BJ (cell line): ENCODE results near the gene OXLD1. TPM values are rescaled to one million over a fixed set of nuclear protein-coding genes. Genes with fewer than 3 reads are reported as not detected.

Experiments used
- CTCF ChIA-PET: fragments of 350-600 bp; formaldehyde crosslinking; extraction: SDS; loops from one replicate; lab custom pipeline; 2021; ENCODE audit warnings: antibody characterized with exemption, inconsistent platforms; lab: Yijun Ruan, JAX
- POLR2A ChIA-PET: fragments of 300-600 bp; sonication (Branson Sonifier 250); formaldehyde crosslinking; extraction: SDS; loops from one replicate; lab custom pipeline; 2021; ENCODE audit warnings: antibody characterized with exemption; lab: Charles Lee
- DNase-seq: peaks from one replicate; pipeline ENCODE4 v3.0.0-alpha.2; 2011; ENCODE audit warnings: low read depth
- H3K27me3 ChIP-seq: 2 replicates; pipeline ENCODE4 v1.6.0; 2011; ENCODE audit warnings: low read length; ENCODE audit not compliant: control insufficient read depth, insufficient read depth
- H3K36me3 ChIP-seq: 2 replicates; pipeline ENCODE4 v1.5.1; 2011; ENCODE audit warnings: low read length; ENCODE audit not compliant: control insufficient read depth, insufficient read depth
- H3K4me3 ChIP-seq: 2 replicates; pipeline ENCODE4 v1.5.1; 2011; ENCODE audit warnings: low read depth, mild to moderate bottlenecking, control low read depth, low read length
- polyA minus RNA-seq: library from RNA; depleted of rRNA, polyadenylated mRNA; stranded (reverse); fragments of >200 nt; gene quantifications from 2 replicates; pipeline ENCODE4 v1.2.3, GENCODE V29; 2011; rRNA and poly(A)+ RNA removed
- polyA plus RNA-seq: library from polyadenylated mRNA; depleted of rRNA; stranded (reverse); fragments of >200 nt; gene quantifications from 2 replicates; pipeline ENCODE4 v1.2.3, GENCODE V29; 2011; rRNA removed
- TF ChIP-seq, protein P1 (sequence below): IDR thresholded peaks from 2 replicates; pipeline ENCODE4 v1.5.1; 2011; ENCODE audit warnings: low read depth, mild to moderate bottlenecking, control low read depth, inconsistent platforms, low read length, moderate library complexity; ENCODE audit not compliant: insufficient read depth

The OXLD1 gene
- polyA plus RNA-seq (18.4 and 29.6 TPM in 2 replicates), polyA minus RNA-seq (1.7 and 3.3 TPM in 2 replicates)

- DNase-seq: peak; percentile 70
- Histone ChIP-seq H3K36me3 (peaks cover 9% of the 10 kb centered on the region), H3K27me3 (no peaks in the 10 kb centered on the region), H3K4me3 (peak within 1 kb of the TSS; percentile 87)
- TF ChIP-seq, protein P1, sequence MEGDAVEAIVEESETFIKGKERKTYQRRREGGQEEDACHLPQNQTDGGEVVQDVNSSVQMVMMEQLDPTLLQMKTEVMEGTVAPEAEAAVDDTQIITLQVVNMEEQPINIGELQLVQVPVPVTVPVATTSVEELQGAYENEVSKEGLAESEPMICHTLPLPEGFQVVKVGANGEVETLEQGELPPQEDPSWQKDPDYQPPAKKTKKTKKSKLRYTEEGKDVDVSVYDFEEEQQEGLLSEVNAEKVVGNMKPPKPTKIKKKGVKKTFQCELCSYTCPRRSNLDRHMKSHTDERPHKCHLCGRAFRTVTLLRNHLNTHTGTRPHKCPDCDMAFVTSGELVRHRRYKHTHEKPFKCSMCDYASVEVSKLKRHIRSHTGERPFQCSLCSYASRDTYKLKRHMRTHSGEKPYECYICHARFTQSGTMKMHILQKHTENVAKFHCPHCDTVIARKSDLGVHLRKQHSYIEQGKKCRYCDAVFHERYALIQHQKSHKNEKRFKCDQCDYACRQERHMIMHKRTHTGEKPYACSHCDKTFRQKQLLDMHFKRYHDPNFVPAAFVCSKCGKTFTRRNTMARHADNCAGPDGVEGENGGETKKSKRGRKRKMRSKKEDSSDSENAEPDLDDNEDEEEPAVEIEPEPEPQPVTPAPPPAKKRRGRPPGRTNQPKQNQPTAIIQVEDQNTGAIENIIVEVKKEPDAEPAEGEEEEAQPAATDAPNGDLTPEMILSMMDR: no peak
- ChIA-PET POLR2A (interaction anchor here (0.6 kb wide), 1 partner anchor 151 kb away, joined by 3 read pairs; no protein-coding TSS in a partner anchor), CTCF (interaction anchor here (1.1 kb wide), 1 partner anchor 18 kb away, joined by 5 read pairs; no protein-coding TSS in a partner anchor)
Observed at GRCh38 chr17:81666342-81667191, at the start of gene OXLD1, which contains the start of gene CCDC137. TSS of gene OXLD1 (minus strand) at chr17:81666605. CDS start at chr17:81666577, 28 bp downstream. TSS of gene CCDC137 (plus strand) at chr17:81666737. CDS start at chr17:81666767, 30 bp downstream.

DNA sequence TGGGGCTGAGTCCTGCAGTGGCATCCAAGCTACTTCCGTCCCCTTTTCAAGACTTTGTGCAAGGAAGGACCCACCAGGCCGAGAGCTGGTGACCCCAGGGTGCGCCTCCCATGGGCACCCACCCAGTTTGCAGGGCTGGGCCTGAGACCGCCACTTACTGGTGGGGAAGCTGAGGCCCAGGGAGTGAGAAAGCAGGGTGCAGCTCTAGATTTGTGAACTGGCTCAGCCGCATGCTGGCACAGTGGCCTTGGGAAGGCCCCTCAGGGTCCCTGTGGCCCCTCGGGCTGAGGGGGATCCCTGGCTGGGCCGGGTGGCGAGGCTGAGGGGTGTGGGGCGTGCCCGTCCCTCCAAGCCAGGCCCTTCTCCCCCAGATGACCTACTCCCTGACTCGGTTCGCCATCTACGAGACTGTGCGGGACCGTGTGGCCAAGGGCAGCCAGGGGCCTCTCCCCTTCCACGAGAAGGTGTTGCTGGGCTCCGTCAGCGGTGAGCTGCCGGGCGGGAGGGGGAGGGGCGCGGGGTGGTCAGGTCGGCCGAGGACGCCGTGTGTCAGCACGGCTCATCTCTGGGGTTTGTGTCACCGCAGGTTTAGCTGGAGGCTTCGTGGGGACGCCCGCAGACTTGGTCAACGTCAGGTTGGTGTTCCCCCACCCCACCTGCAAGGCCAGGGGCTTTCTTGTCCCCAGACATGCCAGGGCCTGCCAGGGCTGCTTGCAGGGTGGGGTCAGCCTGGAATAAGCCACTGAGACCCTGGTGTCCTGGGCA, 48.9 kb upstream of the OXLD1 start:
- Histone ChIP-seq H3K36me3 (peaks cover 1% of the 10 kb centered on the region; the same call in 1 of the 2 replicates), H3K4me3 (no peak overlapping the region), H3K27me3 (no peaks in the 10 kb centered on the region)
- TF ChIP-seq, protein P1: no peak
- CTCF ChIA-PET: no interaction called here
- POLR2A ChIA-PET: no interaction called here
- DNase-seq: no peak

- no peak overlapping the region for H3K4me3 ChIP-seq
- peaks cover 1% of the 10 kb centered on the region; the same call in 1 of the 2 replicates for H3K36me3 ChIP-seq
- H3K27me3 ChIP-seq: no peaks in the 10 kb centered on the region
- CTCF ChIA-PET: interaction anchor here (1.0 kb wide), 1 partner anchor 11 kb away, joined by 3 read pairs; no protein-coding TSS in a partner anchor
- TF ChIP-seq, protein P1: no peak
- no peak for DNase-seq
- POLR2A ChIA-PET: no interaction called here
Observed at GRCh38 chr17:81714412-81715106, 48.2 kb upstream of the OXLD1 start.

- DNase-seq: no peak
- POLR2A ChIA-PET: interaction anchor here (0.6 kb wide), 1 partner anchor 150 kb away, joined by 4 read pairs; no protein-coding TSS in a partner anchor
- TF ChIP-seq, protein P1: no peak
- Histone ChIP-seq H3K36me3 (peaks cover 1% of the 10 kb centered on the region; the same call in 1 of the 2 replicates), H3K4me3 (no peak overlapping the region; the same call in 1 of the 2 replicates), H3K27me3 (no peaks in the 10 kb centered on the region)
- CTCF ChIA-PET: interaction anchor here (0.6 to 1.0 kb wide), 2 partner anchors 10 to 14 kb away, joined by 3 read pairs; no protein-coding TSS in a partner anchor
Observed at GRCh38 chr17:81713556-81714411, 47.4 kb upstream of the OXLD1 start.
